K562 (cell line): ENCODE results near the gene USP24. TPM values are rescaled to one million over a fixed set of nuclear protein-coding genes. Genes with fewer than 3 reads are reported as not detected.

ENCODE experiments used
- ATF7 ChIP-seq: fragments of 450-650 bp; IDR thresholded peaks from 2 replicates; pipeline ENCODE4 v1.7.1; 2014; ENCODE audit warnings: mild to moderate bottlenecking, moderate library complexity
- BCOR ChIP-seq: fragments of 450-650 bp; IDR thresholded peaks from 2 replicates; pipeline ENCODE4 v1.6.1; 2016
- CBX3 ChIP-seq, 2 experiments: IDR thresholded peaks; 1 replicate in 1 of 2; 2 replicates in 1 of 2; pipeline ENCODE4 v1.6.1; 2012; ENCODE audit warnings: inconsistent platforms in 2 of 2, low read length in 2 of 2, borderline replicate concordance in 1 of 2, control low read depth in 1 of 2
- DPF2 ChIP-seq: fragments of 450-650 bp; IDR thresholded peaks from 2 replicates; pipeline ENCODE4 v1.6.1; 2016
- EHMT2 ChIP-seq: fragments of 450-650 bp; IDR thresholded peaks from 2 replicates; pipeline ENCODE4 v1.6.1; 2018; ENCODE audit warnings: antibody characterized with exemption
- EP300 ChIP-seq: IDR thresholded peaks from 2 replicates; pipeline ENCODE4 v1.6.1; 2012; ENCODE audit warnings: low read length, improper control_type of control experiment
- ETV5 ChIP-seq: sonication (generic); formaldehyde crosslinking; IDR thresholded peaks from 2 replicates; pipeline ENCODE4 v1.4.0; 2020; ENCODE audit warnings: low read depth, mild to moderate bottlenecking, missing genetic modification reagents
- FOS ChIP-seq: IDR thresholded peaks from 3 replicates; pipeline ENCODE4 v1.6.1; 2011; ENCODE audit not compliant: insufficient read length; ENCODE audit errors: extremely low read depth
- FOSL1 ChIP-seq: fragments of 200-800 bp; sonication (Bioruptor generic); conservative IDR thresholded peaks from 2 replicates; pipeline ENCODE4 v1.6.1; 2016; ENCODE audit warnings: missing genetic modification characterization, missing compliant biosample characterization
- HDAC1 ChIP-seq, 2 experiments: fragments of 450-650 bp; IDR thresholded peaks; 2 replicates each; pipeline ENCODE4 v1.6.1; 2016 to 2017; ENCODE audit warnings: inconsistent platforms in 1 of 2, mild to moderate bottlenecking in 1 of 2, moderate library complexity in 1 of 2
- HDAC8 ChIP-seq: fragments of 450-650 bp; IDR thresholded peaks from 2 replicates; pipeline ENCODE4 v1.6.1; 2016; ENCODE audit warnings: mild to moderate bottlenecking, missing genetic modification characterization, moderate library complexity, missing compliant biosample characterization
- JUNB ChIP-seq: fragments of 450-650 bp; formaldehyde crosslinking; conservative IDR thresholded peaks from 2 replicates; pipeline ENCODE4 v1.4.0; 2020; ENCODE audit warnings: mild to moderate bottlenecking
- MAFK ChIP-seq: IDR thresholded peaks from 2 replicates; pipeline ENCODE4 v1.6.1; 2011; ENCODE audit warnings: low read length, improper control_type of control experiment
- MECOM ChIP-seq: fragments of 250-450 bp; sonication (Bioruptor Pico); IDR thresholded peaks from 2 replicates; pipeline ENCODE4 v1.8.0; 2022; ENCODE audit warnings: inconsistent platforms
- MEF2A ChIP-seq: IDR thresholded peaks from 2 replicates; pipeline ENCODE4 v1.6.1; 2011; ENCODE audit warnings: low read depth, mild to moderate bottlenecking, low read length, moderate library complexity; ENCODE audit not compliant: control insufficient read depth
- MTA1 ChIP-seq: fragments of 450-650 bp; IDR thresholded peaks from 2 replicates; pipeline ENCODE4 v1.6.1; 2017; ENCODE audit warnings: borderline replicate concordance
- NFIC ChIP-seq: fragments of 450-650 bp; IDR thresholded peaks from 2 replicates; pipeline ENCODE4 v1.6.1; 2017; ENCODE audit warnings: mild to moderate bottlenecking, inconsistent platforms
- PML ChIP-seq: IDR thresholded peaks from 2 replicates; pipeline ENCODE4 v1.6.1; 2012; ENCODE audit warnings: low read length, inconsistent platforms
- POLR2AphosphoS5 ChIP-seq: IDR thresholded peaks from 2 replicates; pipeline ENCODE4 v1.6.1; 2011; ENCODE audit warnings: mild to moderate bottlenecking, low read depth, low read length, moderate library complexity; ENCODE audit not compliant: control insufficient read depth, insufficient read depth
- RB1 ChIP-seq: fragments of 450-650 bp; IDR thresholded peaks from 2 replicates; pipeline ENCODE4 v1.6.1; 2017; ENCODE audit warnings: low read depth, mild to moderate bottlenecking
- SMARCC2 ChIP-seq: fragments of 450-650 bp; IDR thresholded peaks from 2 replicates; pipeline ENCODE4 v1.6.1; 2017; ENCODE audit warnings: antibody characterized with exemption, moderate library complexity, mild to moderate bottlenecking, low read depth
- SMARCE1 ChIP-seq: fragments of 450-650 bp; IDR thresholded peaks from 2 replicates; pipeline ENCODE4 v1.7.1; 2016; ENCODE audit warnings: mild to moderate bottlenecking
- SMC3 ChIP-seq: conservative IDR thresholded peaks from 2 replicates; pipeline ENCODE4 v1.6.1; 2011; ENCODE audit warnings: low read depth, low read length, improper control_type of control experiment; ENCODE audit not compliant: insufficient read depth
- TCF3 ChIP-seq: sonication (generic); formaldehyde crosslinking; IDR thresholded peaks from 2 replicates; pipeline ENCODE4 v1.4.0; 2020; ENCODE audit warnings: mild to moderate bottlenecking, missing genetic modification reagents
- TEAD2 ChIP-seq: fragments of 450-650 bp; IDR thresholded peaks from 2 replicates; pipeline ENCODE4 v1.6.1; 2016; ENCODE audit warnings: missing genetic modification characterization, control low read depth, missing compliant biosample characterization
- TRIM24 ChIP-seq, 2 experiments: fragments of 450-650 bp; IDR thresholded peaks; 2 replicates each; pipeline ENCODE4 v1.6.1; 2016
- ZC3H4 ChIP-seq: sonication (generic); formaldehyde crosslinking; IDR thresholded peaks from 2 replicates; pipeline ENCODE4 v1.9.0; 2021; ENCODE audit warnings: missing genetic modification reagents, borderline replicate concordance
- ZNF146 ChIP-seq: IDR thresholded peaks from one replicate; pipeline ENCODE4 v1.6.1; 2018; ENCODE audit warnings: missing compliant biosample characterization; ENCODE audit not compliant: unreplicated experiment
- ZNF316 ChIP-seq: fragments of 450-650 bp; IDR thresholded peaks from 2 replicates; pipeline ENCODE4 v1.6.1; 2016
- ZNF444 ChIP-seq: fragments of 250-450 bp; sonication (Bioruptor Pico); IDR thresholded peaks from 2 replicates; pipeline ENCODE4 v1.4.0; 2020; ENCODE audit warnings: mild to moderate bottlenecking, moderate library complexity
- ZNF766 ChIP-seq: fragments of 200-800 bp; sonication (Bioruptor generic); conservative IDR thresholded peaks from 2 replicates; pipeline ENCODE4 v1.6.1; 2016; ENCODE audit warnings: missing genetic modification characterization, missing compliant biosample characterization
- polyA plus RNA-seq, 8 experiments: library from polyadenylated mRNA; depleted of rRNA in 4 of 8; stranded (reverse) in 5 of 8; unstranded in 3 of 8; fragments of >200 nt; fragmentation: Nextera tagmentation in 2 of 8; fragmentation: Illumina TruSeq in 1 of 8; extraction: Ambion mirVana in 2 of 8; extraction: Trizol in 1 of 8; gene quantifications; 2 replicates each; pipeline versions ENCODE4 v1.2.1 to v1.2.3, GENCODE V29; 2011 to 2014; ENCODE audit warnings: inconsistent platforms in 1 of 8, missing spikeins in 1 of 8
- total RNA-seq, 7 experiments: library from RNA; depleted of rRNA in 6 of 7; stranded (reverse); fragments of >200 nt in 6 of 7; fragmentation: Illumina TruSeq in 2 of 7; extraction: Trizol in 2 of 7; gene quantifications; 2 replicates each; pipeline versions ENCODE4 v1.2.1 to v1.2.3, GENCODE V29; 2011 to 2021; ENCODE audit warnings: low replicate concordance in 1 of 7
- TF ChIP-seq, protein P1 (sequence below), 2 experiments: fragments of 450-650 bp in 1 of 2; sonication (generic) in 1 of 2; formaldehyde crosslinking; conservative IDR thresholded peaks; 2 replicates each; pipeline versions ENCODE4 v1.4.0 to v1.8.1; 2020 to 2022; ENCODE audit warnings: mild to moderate bottlenecking in 1 of 2, missing genetic modification reagents in 1 of 2

USP24 gene
- total and polyA plus RNA-seq, 9 of the 15 experiments (the other 6 are each of a cell fraction or from before 2014, with no cell fraction given): 7.7 to 62.6 (median 36.8) TPM

DNA sequence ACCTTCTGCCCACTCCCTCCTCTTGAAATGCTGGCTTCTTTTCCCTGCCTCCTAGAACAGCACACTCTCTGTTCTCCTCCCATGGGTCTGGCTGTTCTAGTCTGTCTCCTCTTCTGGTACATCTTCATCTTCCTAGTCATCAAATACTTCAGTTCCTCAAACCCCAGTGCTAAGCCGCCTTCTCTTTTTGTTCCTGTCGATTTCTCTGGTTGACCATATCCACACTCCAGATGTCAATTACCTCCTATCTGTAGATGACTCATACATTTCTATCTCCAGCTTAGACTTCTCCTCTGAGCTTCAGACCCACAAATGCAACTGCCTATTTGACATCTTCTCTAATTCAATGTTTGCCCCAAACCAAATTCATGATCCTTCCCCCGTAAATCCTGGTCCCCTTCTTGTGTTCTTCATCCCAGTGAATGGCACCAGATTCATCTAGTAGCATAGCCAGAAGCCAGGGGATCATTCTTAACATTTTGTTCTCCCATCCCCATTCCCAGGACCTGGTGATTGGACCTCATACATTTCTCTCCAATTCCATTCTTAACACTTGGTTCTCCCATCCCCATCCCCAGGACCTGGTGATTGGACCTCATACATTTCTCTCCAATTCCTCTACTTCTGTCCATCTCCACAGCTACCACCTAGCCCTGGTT, 35.9 kb downstream of the USP24 start (continued):
- TF ChIP-seq ZNF766 (CRISPR knock-in tag): 0 out of 2 replicates have a peak, but pooled peaks have one; percentile 19
- TF ChIP-seq MEF2A: no peak
- TF ChIP-seq CBX3 (IDR thresholded peaks at IDR 0.05; ENCODE audit: borderline replicate concordance in 1 of 2, low read length in 2 of 2): peak in 1 of 2 experiments; percentile 58; a peak in 1 of 3 replicates
- TF ChIP-seq ZNF444 (CRISPR knock-in tag): no peak
- TF ChIP-seq EHMT2: peak; percentile 64
- 0 out of 2 replicates have a peak, but pooled peaks have one; percentile 6 for TF ChIP-seq SMC3
- TF ChIP-seq, protein P1, sequence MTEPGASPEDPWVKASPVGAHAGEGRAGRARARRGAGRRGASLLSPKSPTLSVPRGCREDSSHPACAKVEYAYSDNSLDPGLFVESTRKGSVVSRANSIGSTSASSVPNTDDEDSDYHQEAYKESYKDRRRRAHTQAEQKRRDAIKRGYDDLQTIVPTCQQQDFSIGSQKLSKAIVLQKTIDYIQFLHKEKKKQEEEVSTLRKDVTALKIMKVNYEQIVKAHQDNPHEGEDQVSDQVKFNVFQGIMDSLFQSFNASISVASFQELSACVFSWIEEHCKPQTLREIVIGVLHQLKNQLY (CRISPR knock-in tag; conservative IDR thresholded peaks at IDR 0.05): no peak
- no peak for TF ChIP-seq RB1
- peak; percentile 95 for TF ChIP-seq SMARCE1
- TF ChIP-seq MAFK: peak; percentile 41; the same call in 1 of the 2 replicates
- peak; percentile 41; the same call in 1 of the 2 replicates for TF ChIP-seq PML
- peak; percentile 14; the same call in 1 of the 2 replicates for TF ChIP-seq BCOR
- TF ChIP-seq HDAC8 (tag): no peak
- peak; percentile 72 for TF ChIP-seq ZNF316
- no peak for TF ChIP-seq ZNF146 (CRISPR knock-in tag)
- TF ChIP-seq EP300: peak; percentile 72
- peak; percentile 96 for TF ChIP-seq DPF2
- TF ChIP-seq POLR2AphosphoS5: peak; percentile 42; the same call in 1 of the 2 replicates
- peak; percentile 59 for TF ChIP-seq ATF7
- peak; percentile 58; the same call in 1 of the 2 replicates for TF ChIP-seq MECOM (CRISPR knock-in tag)
- peak; percentile 72; the same call in 1 of the 2 replicates for TF ChIP-seq SMARCC2
- peak; percentile 74; the same call in 1 of the 2 replicates for TF ChIP-seq JUNB (CRISPR knock-in tag)
- TF ChIP-seq HDAC1 (IDR thresholded peaks at IDR 0.05): peak in 1 of 2 experiments; percentile 75; a peak in 2 of 4 replicates
- peak; percentile 78 for TF ChIP-seq TCF3 (CRISPR knock-in tag)
- TF ChIP-seq ETV5 (CRISPR knock-in tag): 0 out of 2 replicates have a peak, but pooled peaks have one; percentile 57
- TF ChIP-seq MTA1: peak; percentile 15; the same call in 1 of the 2 replicates
- TF ChIP-seq TEAD2 (tag): no peak
- TF ChIP-seq FOSL1 (tag): peak; percentile 98
- peak; percentile 29 to 37; a peak in 1 of 4 replicates for TF ChIP-seq TRIM24 (IDR thresholded peaks at IDR 0.05)
- no peak for TF ChIP-seq ZC3H4 (CRISPR knock-in tag)
- 0 out of 2 replicates have a peak, but pooled peaks have one; percentile 28 for TF ChIP-seq NFIC
- TF ChIP-seq FOS: peak; percentile 67
